NCI-H2196 (cell line): ENCODE data around the gene ANO7.

Source experiments
- DNase-seq: peaks from one replicate; lab custom pipeline; 2025; ENCODE audit not compliant: unreplicated experiment; lab: John Stamatoyannopoulos, UW

The ANO7 gene

DNA sequence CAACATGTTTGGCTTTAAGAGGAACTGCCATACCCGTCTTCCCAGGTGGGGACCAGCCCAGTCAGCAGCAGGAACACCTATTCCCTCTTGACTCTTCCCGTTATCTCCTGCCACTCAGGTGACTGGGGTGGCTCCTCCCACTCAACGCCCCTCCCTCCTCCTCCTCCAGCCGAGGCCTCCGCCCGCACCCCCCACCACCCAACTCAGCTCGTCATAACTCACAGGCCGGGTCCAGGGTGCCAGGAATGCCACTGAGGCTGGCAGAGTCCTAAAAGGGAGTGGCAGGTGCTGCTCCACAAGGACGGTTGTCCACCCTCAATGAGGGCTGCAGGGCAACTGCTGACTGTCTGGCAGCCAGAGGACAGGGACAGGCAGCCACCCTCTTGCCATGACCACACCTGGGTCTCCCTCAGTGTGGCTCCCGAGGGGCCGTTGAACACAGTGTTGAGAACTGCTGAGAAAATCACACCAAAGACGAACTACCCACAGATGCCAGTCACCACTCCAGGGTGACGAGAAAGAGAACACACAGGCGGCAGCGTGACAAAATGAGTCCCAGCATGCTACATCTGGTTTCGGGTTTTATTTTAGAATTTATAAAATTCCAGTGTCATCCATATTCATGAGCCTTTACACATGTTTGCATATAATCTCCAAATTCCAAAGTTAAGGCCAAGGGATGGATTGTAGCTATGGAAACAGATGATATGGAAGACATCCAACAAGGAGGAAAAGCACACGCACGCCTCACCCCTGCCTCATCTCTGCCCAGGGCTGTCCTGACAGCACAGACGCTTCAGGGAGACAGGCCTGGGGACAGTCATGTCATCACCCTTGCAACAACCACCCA is 38.5 kb downstream of the ANO7 start:
- no peak for DNase-seq

DNA sequence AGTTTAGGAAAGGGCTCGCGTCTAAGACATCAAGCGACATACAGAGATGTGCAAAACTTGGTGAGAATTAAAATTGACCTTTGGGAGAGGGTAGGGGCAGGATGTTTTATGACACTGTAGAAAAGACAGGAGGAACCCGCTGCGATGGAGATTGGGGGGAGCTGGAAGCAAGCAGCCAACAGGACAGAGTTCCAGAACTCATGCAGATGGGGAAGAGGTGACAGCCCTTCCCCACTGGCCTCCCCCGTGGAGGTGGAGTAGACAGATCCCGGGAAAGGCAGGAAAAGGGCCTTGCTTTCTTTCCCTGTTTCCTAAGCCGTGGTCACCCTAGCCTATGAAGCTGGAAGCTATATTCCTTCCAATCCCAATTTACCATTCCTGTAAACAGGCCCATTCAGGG is 39.1 kb downstream of the ANO7 start:
- no peak for DNase-seq

DNA sequence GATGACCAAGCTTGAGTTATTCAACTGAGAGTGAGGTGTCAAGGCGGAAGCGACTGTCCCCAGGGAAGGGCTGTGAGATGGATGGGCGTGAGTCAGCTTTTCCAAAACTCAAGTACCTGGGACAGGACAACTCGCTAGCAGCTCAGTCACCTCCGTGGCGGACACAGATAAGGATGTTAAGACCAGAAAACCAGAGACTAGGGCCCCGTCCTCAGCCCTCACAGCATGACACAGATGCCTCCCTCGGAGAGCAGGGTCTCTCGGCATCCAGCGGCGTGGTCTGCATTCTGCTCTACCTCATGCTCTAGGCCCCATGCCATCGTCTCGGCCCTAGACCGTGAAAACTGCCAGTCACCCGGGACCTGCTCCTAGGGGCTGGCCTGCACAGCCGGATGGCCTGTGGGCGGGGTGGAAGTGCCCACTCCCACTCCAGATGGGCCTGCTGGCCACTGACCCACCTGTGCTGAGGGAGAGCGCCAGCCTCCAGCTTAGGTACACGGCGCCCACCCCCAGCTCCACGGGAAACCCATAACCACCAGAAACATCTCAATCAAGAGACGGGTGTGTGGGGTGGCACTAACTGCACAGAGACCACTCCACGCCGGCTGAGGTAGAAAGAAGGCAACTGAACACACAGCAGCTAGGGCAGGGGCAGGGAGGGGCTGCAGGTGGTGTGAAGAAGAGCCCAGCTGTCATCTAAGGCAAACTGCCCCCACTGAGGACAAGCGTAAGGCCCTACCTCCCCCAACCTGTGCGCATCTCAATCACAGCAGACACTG is 39.8 kb downstream of the ANO7 start:
- no peak for DNase-seq

DNA sequence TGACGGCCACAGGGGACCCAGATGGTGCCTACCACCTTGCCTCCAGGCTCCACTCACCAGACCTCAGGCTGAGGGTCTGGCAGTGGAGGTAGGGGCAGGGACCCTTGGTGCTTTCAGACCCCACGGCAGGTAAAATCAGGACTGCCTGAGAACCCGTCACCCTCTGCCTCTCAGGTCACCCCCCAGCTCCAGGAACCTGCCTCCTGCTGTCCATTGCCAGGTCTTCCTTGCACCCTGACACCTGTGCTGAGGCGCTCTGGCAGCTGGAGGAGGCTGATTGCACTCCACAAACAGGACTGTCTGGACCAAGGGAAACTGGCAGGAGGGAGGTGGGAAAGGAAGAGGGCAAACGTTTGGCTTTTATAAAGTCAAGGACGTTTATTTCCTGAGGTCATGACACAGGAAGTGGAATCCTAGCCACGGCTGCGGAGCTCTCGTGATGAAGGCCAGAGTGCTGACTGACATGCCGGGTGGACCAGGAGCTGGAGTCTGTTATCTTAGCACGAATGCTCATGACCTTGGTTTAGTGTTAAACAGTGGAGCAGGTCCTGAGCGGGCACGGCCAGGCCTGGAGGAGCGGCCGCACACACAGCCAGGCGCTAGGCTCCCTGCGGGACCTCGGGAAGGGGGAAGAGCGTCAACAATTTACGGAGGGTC is 40.5 kb downstream of the ANO7 start:
- DNase-seq: no peak

DNA sequence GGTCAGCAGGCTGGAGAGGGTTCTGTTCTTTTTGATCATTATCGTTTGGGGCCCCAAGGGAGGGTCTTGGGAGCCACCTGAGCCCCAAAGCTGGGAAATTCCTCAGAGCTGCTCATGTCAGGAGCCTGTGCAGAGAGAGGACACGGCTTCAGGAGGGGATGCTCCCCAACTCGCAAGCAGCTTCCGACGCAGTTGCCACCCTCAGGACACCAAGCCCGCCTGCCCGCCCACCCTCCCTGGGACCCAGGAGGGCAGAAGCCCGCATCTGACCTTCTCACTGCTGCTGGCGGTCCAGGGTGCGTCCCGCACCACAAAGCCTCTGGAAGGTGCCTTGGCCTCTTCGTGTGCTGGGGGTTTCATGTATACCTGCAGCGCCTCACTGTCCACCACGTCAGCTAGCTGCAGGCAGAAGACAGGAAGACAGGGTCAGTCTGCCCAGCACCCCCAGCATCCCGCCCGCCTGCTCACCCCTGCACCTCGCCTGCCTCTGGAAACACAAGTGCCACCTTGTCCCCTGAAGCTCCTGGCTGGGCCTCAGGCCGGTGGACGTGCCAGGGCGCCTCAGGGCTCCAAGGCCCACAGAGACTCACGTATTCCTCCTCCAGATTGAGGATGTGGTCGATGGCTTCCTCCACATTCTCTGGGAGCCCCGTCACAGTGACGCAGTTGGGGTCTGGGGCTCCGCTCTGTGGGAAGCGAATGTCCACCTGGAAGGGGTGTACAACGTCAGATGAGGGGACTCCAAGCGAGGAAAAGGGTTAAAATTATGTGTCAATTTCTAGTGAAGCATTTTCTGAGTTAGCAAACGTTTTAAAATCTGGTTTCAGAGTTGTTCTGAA is 41.3 kb downstream of the ANO7 start:
- no peak for DNase-seq

DNA sequence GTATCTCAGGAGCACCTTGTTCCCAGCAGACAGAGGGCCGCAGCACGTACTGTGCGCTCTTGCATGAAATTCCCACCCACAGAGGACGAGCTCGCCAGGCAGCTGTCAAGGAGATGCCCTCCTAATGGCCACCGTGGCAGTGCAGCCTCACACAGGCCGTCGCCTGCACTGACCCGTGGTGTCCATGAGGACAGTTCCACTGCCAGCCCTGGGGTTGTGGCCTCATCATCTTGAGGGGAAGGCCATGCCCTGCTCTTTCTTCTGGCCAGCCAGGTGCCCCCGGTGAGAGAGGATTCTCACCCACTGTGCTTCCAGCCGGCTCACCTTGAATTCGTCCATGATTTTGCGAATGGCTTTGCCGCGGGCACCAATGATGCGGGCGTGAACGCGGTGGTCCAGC is 42.0 kb downstream of the ANO7 start:
- DNase-seq: no peak

DNA sequence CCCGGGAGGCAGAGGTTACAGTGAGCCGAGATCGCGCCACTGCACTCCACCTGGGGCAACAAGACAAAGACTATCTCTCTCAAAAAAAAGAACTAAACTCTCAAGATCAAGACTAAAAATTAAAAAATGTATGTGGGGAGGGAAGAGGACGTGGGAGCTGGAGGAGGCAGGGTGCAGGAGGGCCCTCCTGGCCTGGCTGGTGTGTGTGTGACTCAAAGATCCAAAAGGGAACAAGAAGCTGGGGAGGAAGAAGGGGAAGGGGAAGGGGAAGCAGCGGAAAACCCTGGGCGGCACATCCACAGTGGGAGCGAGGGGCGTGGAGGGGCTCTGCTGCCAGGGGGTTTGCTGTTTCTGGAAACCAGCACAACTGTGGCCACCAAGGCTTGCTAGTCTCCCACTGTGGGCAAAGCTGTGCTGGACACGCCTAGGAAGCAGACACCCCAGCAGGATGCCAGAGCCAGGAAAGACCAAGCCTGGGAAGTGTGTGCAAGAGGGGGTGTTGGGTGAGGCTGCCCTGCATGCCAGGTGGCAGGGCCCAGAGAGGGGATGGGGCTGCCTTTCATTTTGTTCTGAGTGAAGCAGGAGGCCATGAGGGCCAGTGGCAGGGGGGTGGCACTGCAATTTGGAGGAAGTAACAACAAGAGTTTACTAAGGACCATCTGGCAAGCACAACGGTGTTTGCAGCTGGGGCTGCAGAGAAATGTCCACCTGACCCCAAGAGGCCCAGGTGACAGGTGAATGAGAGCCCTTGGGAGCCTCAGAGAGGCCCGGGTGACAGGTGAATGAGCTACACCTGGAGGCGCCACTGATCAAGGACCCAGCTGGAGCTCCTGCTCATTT is 44.5 kb downstream of the ANO7 start:
- DNase-seq: peak; percentile 47

DNA sequence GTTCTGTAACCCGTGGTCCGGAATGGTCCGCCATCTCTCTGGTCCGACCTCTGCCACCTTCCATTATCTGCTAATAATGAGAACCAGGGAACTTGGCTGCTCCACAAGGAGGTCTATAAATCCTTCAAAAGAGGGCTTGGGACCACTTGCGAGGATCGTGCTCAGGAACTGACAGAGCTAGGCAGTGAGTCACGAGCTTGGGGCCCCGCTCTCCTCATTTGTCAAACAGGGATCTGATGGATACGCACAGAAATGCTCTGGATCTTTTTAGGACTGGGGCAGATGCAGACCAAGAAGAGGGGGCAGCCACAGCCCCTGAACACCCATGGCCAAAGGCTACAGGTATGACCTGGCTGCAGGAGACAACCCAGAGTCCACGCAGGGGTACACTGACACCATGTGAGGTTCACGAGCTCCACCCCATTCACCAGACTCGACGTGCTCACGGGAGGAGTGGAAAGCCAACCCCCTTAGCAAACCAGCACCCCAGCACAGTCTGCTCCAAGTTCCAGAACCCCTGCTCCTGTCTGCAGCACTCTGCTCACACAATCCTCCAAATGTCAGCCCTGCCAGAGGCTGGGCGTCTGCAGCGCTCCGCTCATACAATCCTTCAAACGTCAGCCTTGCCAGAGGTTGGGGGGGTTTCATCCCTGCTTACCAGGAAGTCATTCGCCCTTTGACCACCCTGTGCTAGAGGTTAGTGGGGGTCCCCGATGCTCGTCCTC is 45.8 kb downstream of the ANO7 start:
- DNase-seq: no peak

DNA sequence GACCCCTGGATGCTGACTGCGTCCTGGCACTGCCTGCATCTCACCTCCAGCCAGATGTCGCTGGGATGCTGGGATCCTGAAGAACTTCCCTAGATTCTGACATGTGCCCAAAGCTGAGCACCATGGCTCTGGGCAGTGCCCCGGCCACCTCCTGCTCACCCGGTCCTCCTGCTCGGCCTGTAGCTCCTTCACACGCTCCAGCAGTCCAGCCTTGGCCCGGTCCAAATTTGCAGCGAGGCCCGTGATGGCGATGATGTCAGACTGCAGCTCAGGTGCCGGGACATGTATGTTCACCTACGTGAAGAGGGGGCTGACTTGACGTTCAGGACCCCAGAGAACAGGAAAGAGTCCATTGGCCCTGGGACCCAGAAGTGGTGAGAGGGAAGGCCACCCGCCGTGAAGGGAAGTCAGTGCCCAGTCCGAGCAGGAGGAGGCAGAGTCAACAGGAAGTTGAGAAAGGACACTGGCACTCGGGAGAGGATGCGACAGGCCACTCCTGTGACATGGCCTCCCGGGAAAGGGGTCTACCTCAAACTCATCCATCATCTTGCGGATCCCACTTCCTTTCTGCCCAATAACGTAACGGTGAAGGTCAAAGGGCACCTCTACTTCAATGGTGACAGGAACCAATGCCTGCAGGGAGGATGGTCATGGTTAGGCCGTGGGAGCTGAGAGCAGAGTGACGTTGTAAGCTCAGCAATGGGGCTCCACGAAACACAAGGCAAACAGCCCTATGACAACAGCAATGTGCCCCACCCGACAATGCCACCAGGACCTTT is 46.7 kb downstream of the ANO7 start:
- DNase-seq: no peak

DNA sequence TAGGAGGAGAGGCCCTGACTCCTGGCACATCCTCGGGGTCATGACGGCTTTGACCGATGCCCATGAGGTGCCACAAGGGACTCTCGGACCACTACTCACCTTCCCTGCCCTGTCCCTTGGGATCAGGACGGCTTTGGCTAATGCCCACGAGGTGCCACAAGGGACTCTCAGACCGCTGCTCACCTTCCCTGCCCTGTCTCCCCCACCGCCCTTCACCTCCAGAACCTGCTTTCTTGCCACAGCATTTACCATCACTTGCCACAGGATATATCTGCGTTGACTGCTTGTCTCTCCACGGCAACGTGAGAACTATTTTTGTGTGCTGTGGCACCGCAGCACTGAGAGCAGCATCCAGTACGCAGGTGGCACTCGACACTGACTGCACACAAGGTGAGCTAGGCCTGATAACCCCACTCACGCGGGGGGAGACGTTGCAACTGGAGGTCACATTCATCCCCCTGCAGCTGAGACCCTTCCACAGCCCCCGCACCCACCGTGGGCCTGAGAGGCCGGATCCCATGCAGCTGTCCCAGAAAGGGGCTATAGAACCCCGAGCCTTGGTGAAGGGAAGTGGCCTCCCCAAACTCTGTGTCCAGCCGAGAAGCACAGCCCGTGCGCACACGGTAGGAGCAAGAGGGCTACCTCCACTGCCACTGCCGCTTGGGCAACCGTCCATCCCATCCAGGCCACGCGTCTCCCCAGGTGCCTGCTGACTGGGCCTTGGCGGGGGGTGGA is 47.5 kb downstream of the ANO7 start:
- no peak for DNase-seq

DNA sequence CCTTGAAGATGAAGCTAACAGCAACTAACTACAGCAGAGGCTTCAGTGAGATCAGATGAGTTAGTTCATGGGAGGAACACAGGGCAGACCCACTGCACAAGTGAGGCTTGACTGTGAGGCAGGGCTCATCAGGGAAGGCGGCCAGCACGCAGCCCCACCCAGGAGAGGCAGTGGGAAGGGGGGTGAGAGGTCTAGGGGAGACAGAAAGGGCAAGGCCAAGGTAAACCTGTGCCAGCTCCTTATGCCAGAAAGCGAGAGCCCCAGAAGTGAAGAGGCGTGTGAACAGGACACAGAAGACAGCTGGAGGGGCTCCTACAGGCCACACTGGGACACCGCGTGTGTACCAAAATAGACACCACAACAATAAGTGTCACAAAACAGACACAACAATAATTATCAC is 48.6 kb downstream of the ANO7 start:
- DNase-seq: no peak

DNA sequence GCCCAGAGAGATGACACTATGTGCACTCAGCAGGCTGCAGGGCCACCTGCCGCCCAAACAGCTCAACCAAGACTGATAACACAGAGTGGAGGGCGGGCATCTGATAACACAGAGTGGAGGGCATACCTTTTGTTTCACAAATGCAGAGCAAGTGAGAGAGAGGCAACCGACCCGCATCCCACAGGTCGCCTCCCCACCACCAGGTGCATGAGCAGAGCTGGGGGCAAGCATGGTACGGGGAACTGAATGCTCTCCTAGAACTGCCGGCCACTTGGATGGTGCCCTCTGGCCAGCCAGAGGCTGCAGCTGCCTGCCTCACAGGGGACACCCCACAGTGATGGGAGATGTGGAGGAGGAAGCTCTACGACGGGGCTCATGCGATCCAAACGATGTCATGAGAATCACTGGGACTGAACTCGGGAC is 49.5 kb downstream of the ANO7 start:
- DNase-seq: no peak

DNA sequence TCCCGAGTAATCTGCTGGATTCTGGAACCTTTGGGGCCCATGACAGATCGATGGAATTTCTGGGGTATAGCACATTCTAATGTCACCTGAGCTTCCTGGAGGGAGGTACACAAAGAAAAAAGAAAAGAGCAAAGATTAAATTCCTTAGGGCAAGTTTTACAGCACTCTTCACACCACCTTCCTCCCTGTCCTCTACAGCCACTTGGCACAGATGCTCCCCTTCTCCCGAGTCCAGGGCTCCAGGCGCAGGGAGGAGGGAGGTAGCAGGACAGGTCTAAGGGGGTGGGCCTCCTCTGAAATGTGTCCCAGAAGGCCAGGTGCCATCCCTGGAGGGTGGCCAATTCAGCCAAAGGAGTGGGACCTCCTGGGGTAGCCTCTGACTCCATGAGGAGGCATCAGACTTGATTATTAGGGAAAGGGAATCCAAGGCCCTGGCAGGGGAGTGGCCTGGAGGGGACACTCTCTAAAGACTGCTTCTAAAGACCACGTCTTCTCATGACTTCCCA is 50.3 kb downstream of the ANO7 start:
- no peak for DNase-seq

DNA sequence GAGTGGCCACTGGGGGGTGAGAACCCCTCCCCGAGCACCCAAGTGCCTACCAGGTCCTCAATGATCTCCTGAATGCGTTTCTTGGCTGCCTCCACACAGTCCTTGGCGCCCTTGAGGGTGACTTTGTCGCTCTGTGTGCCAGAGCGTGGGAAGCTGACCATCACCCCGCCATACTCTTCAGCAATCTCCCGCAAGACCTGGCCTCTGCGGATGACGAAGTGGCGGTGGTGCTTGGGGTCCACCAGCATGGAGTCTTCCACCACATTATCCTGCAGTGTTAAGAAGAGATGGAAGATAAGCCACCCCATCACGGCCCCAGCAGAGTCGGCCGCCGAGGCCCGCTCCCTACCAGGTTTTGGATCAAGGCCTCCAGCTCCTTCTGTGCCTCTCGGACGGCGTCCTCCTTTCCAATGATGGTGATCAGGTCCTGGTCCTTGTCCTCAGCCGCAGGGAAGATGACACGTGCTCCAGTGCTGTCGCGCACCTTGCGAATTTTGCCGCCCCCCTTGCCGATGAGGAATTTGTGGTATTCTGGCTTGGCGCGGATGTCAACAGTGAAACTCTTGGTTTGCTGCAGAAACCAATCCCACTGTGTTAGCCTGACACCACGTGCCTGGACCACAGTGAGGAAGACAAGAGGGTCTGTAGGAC is 51.2 kb downstream of the ANO7 start:
- no peak for DNase-seq

DNA sequence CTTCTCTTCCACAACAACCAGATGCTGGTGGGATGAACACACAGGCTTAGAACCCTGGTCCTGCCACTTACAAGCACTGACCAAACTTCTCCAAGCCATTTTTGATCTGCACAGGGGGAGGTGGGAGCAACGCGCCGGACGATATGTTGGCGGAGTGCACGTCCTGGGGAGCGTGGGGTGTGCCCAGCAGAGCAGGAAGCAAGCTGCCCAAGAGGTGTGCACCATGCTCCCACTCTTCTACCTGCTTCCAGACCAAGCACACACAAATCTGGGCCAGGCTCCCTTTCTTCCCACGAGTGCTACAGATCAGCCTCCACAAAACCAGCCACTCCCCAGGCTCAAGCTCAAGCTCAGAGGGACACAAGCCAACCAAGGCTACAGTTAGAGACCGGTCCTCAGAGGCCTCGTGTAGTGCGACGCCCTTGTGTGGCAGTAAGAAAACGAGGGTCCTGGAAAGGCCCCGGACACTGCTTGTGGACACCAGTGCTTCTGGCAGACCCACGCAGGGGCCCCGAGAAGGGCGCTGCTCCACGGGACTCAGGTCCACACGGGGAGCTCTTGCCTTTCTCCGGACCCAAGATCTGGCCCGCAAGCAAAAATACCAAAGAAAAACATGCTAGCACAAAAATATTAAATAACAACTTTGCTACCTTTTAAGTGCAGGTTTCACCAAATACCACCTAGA is 52.0 kb downstream of the ANO7 start:
- no peak for DNase-seq

DNA sequence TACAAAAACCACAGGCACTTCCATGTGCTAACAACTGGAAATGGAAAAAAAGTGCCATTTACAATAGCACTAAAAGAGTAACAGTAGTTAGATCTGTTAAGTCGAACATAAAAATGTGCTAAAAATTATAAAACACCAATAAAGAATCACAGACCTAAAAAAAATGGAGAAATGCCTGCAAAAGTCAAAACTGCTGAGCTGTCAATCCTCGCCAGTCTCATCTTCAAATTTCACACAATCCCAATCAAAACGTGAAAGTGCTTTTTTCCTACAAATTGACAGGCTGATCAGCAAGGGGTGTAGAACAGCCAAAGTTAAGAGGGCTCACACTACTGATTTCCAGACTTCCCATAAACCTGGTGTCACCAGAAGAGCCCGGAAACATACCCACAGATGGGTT is 53.2 kb downstream of the ANO7 start:
- no peak for DNase-seq

DNA sequence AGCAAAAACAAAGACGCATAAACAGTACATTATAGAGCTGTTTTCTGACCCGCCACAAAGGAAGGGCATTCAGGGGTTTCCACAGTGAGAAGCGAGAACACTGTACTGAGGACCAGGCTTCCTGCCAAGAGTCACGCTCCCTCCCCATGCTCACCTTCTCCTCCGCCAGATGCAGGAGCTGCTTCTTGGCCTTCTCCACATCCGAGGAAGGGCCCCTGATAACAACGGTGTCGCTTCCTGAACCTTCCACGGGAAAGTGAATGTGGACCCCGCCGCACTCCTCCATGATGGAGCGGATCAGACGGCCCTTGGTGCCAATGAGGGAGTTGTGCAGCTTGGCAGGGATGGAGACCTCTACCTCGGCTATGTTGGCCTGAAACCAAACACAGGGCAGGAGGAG is 53.8 kb downstream of the ANO7 start:
- DNase-seq: no peak
